ENCODE data around the gene NACC1.

- TF ChIP-seq, protein P1, sequence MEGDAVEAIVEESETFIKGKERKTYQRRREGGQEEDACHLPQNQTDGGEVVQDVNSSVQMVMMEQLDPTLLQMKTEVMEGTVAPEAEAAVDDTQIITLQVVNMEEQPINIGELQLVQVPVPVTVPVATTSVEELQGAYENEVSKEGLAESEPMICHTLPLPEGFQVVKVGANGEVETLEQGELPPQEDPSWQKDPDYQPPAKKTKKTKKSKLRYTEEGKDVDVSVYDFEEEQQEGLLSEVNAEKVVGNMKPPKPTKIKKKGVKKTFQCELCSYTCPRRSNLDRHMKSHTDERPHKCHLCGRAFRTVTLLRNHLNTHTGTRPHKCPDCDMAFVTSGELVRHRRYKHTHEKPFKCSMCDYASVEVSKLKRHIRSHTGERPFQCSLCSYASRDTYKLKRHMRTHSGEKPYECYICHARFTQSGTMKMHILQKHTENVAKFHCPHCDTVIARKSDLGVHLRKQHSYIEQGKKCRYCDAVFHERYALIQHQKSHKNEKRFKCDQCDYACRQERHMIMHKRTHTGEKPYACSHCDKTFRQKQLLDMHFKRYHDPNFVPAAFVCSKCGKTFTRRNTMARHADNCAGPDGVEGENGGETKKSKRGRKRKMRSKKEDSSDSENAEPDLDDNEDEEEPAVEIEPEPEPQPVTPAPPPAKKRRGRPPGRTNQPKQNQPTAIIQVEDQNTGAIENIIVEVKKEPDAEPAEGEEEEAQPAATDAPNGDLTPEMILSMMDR (IDR thresholded peaks at IDR 0.05): no peak
- TF ChIP-seq POLR2A (IDR thresholded peaks at IDR 0.05): no peak
These were observed 545 bp downstream of the NACC1 start for GRCh38 chr19:13118424-13119193.

Data from testis (tissue), 2 donors.